NCI-H226 (cell line): ENCODE results near the gene BCOR.

Experiments used
- DNase-seq: peaks from one replicate; pipeline ENCODE4 v3.0.0-alpha.2; 2015

BCOR gene

GRCh38 chrX:40013266-40014195 is 84.2 kb downstream of the BCOR start:
- peak; percentile 59 for DNase-seq

- no peak for DNase-seq
Observed at GRCh38 chrX:40012868-40013265, 84.9 kb downstream of the BCOR start.

GRCh38 chrX:40012039-40012867 is 85.5 kb downstream of the BCOR start:
- DNase-seq: no peak

- DNase-seq: no peak
Observed at GRCh38 chrX:40011322-40012038, 86.3 kb downstream of the BCOR start.

GRCh38 chrX:40010550-40011321 is 87.0 kb downstream of the BCOR start:
- DNase-seq: no peak

GRCh38 chrX:40009890-40010289 is 87.9 kb downstream of the BCOR start:
- DNase-seq: no peak

- DNase-seq: no peak
Observed at GRCh38 chrX:40009462-40009851, 88.3 kb downstream of the BCOR start.

- DNase-seq: no peak
Observed at GRCh38 chrX:40008791-40009461, 88.8 kb downstream of the BCOR start.

GRCh38 chrX:40007756-40008705 is 89.7 kb downstream of the BCOR start:
- no peak for DNase-seq

- DNase-seq: no peak
Observed at GRCh38 chrX:40007131-40007755, 90.5 kb downstream of the BCOR start.

GRCh38 chrX:40006106-40007017 is 91.4 kb downstream of the BCOR start:
- DNase-seq: no peak

- no peak for DNase-seq
Observed at GRCh38 chrX:40005292-40006011, 92.3 kb downstream of the BCOR start.

- no peak for DNase-seq
Observed at GRCh38 chrX:40004921-40005291, 92.9 kb downstream of the BCOR start.

- no peak for DNase-seq
Observed at GRCh38 chrX:40004246-40004535, 93.6 kb downstream of the BCOR start.

- no peak for DNase-seq
Observed at GRCh38 chrX:40003428-40004245, 94.1 kb downstream of the BCOR start.

GRCh38 chrX:40003071-40003427 is 94.7 kb downstream of the BCOR start:
- no peak for DNase-seq
